Endodermal cell (in vitro differentiated cells): Measurements from ENCODE around the gene NFXL1. TPM values are rescaled to one million over a fixed set of nuclear protein-coding genes. Genes with fewer than 3 reads are reported as not detected.

Experiments used
- DNase-seq: peaks from one replicate; pipeline ENCODE4 v3.0.0-alpha.2; 2017
- H3K27ac ChIP-seq: 2 replicates; pipeline ENCODE4 v1.5.1; 2013; ENCODE audit warnings: mild to moderate bottlenecking, low read depth, low read length, moderate library complexity
- H3K27me3 ChIP-seq: 2 replicates; pipeline ENCODE4 v1.6.1; 2013; ENCODE audit warnings: mild to moderate bottlenecking, low read length, moderate library complexity; ENCODE audit not compliant: insufficient read depth, control insufficient read depth, poor library complexity, severe bottlenecking
- H3K36me3 ChIP-seq: 2 replicates; pipeline ENCODE4 v1.7.0; 2013; ENCODE audit warnings: mild to moderate bottlenecking, low read length, moderate library complexity; ENCODE audit not compliant: control insufficient read depth, insufficient read depth
- H3K4me1 ChIP-seq: one replicate; pipeline ENCODE4 v1.7.0; 2013; ENCODE audit warnings: low read length; ENCODE audit not compliant: control insufficient read depth, insufficient read depth
- H3K4me3 ChIP-seq: 2 replicates; pipeline ENCODE4 v1.5.1; 2013; ENCODE audit warnings: mild to moderate bottlenecking, low read length, moderate library complexity
- H3K9ac ChIP-seq: 2 replicates; pipeline ENCODE4 v1.6.1; 2013; ENCODE audit warnings: mild to moderate bottlenecking, low read length, moderate library complexity; ENCODE audit not compliant: poor library complexity, severe bottlenecking; ENCODE audit errors: extremely low read depth
- H3K9me3 ChIP-seq: 2 replicates; pipeline ENCODE4 v1.6.1; 2013; ENCODE audit warnings: mild to moderate bottlenecking, low read length, moderate library complexity; ENCODE audit not compliant: control insufficient read depth
- H3K27ac Mint-ChIP-seq: 2 replicates; pipeline ENCODE4 v1.8.0; 2020; ENCODE audit warnings: mixed read lengths
- H3K27me3 Mint-ChIP-seq: 2 replicates; pipeline ENCODE4 v1.8.0; 2021; ENCODE audit warnings: mild to moderate bottlenecking, mixed read lengths; ENCODE audit not compliant: insufficient read depth
- H3K36me3 Mint-ChIP-seq: 2 replicates; pipeline ENCODE4 v1.8.0; 2020; ENCODE audit warnings: low read depth, mixed read lengths
- H3K4me1 Mint-ChIP-seq: 2 replicates; pipeline ENCODE4 v1.8.0; 2020; ENCODE audit warnings: mixed read lengths
- H3K4me3 Mint-ChIP-seq: 2 replicates; pipeline ENCODE4 v1.8.0; 2020; ENCODE audit warnings: mild to moderate bottlenecking, moderate library complexity, mixed read lengths
- H3K9me3 Mint-ChIP-seq: 2 replicates; pipeline ENCODE4 v1.8.0; 2020; ENCODE audit warnings: mild to moderate bottlenecking, mixed read lengths
- CTCF ChIP-seq: fragments of 200-600 bp; sonication (generic); conservative IDR thresholded peaks from 2 replicates; pipeline ENCODE4 v1.5.0; 2021; ENCODE audit warnings: antibody characterized with exemption, mild to moderate bottlenecking
- WGBS, 2 experiments: methylation state at CpG; one replicate each; pipeline versions ENCODE4 v1.1.5 to v1.1.7; 2013; ENCODE audit warnings: missing lambda C conversion rate in 2 of 2, mixed read lengths in 1 of 2; ENCODE audit not compliant: insufficient coverage in 1 of 2, insufficient read length in 1 of 2; 5-methylcytosine and 5-hydroxymethylcytosine counted together
- total RNA-seq, 2 donors: library from RNA; stranded (reverse); fragmentation: NEBNext Ultra II Directional in 1 of 2; extraction: Animal tissue kit (Norgen Biotek cat#: 25700) in 1 of 2; gene quantifications; 2 replicates in 1 of 2; 3 replicates in 1 of 2; pipeline ENCODE4 v1.2.1, GENCODE V29; 2021

The NFXL1 gene
- total RNA-seq, 2 donors from 2014 or later: 33.0 to 33.7 TPM

GRCh38 chr4:47835494-47835893 is 78.9 kb downstream of the NFXL1 start:
- peaks cover 15% of the 10 kb centered on the region for H3K27me3 Mint-ChIP-seq
- 85 to 95% methylated on average over 2 of the region's 2 CpGs for WGBS, 2 experiments
- H3K9ac ChIP-seq: no peak overlapping the region
- H3K4me1 ChIP-seq: no peaks in the 10 kb centered on the region
- TF ChIP-seq CTCF: no peak
- H3K27ac Mint-ChIP-seq: no peak overlapping the region
- H3K4me3 ChIP-seq: no peak overlapping the region
- H3K4me3 Mint-ChIP-seq: no peak overlapping the region
- no peak for DNase-seq
- peaks cover 12% of the 10 kb centered on the region for H3K9me3 Mint-ChIP-seq
- H3K36me3 Mint-ChIP-seq: no peaks in the 10 kb centered on the region
- no peaks in the 10 kb centered on the region for H3K36me3 ChIP-seq
- no peak overlapping the region for H3K27ac ChIP-seq
- H3K4me1 Mint-ChIP-seq: peaks cover 17% of the 10 kb centered on the region
- H3K27me3 ChIP-seq: no peaks in the 10 kb centered on the region
- H3K9me3 ChIP-seq: peaks cover 15% of the 10 kb centered on the region

GRCh38 chr4:47831026-47831679 is 83.2 kb downstream of the NFXL1 start:
- no peak overlapping the region for H3K27ac ChIP-seq
- H3K36me3 Mint-ChIP-seq: no peaks in the 10 kb centered on the region

GRCh38 chr4:47830265-47831025 is 83.9 kb downstream of the NFXL1 start:
- Mint-ChIP-seq H3K4me1 (peaks cover 9% of the 10 kb centered on the region), H3K4me3 (no peak overlapping the region), H3K27me3 (no peaks in the 10 kb centered on the region), H3K9me3 (peaks cover 12% of the 10 kb centered on the region), H3K27ac (no peak overlapping the region), H3K36me3 (no peaks in the 10 kb centered on the region)
- H3K4me1 ChIP-seq: peaks cover under 1% of the 10 kb centered on the region
- no peaks in the 10 kb centered on the region for H3K27me3 ChIP-seq
- no peak overlapping the region for H3K9ac ChIP-seq
- H3K9me3 ChIP-seq: peaks cover 15% of the 10 kb centered on the region
- no peak for TF ChIP-seq CTCF
- no peaks in the 10 kb centered on the region for H3K36me3 ChIP-seq
- H3K4me3 ChIP-seq: no peak overlapping the region
- 89 to 96% methylated on average over 3 of the region's 3 CpGs for WGBS, 2 experiments
- no peak for DNase-seq
- H3K27ac ChIP-seq: no peak overlapping the region

More at GRCh38 chr4:47831026-47831679, 83.2 kb downstream of the NFXL1 start:
- Mint-ChIP-seq H3K27me3 (peaks cover 1% of the 10 kb centered on the region), H3K4me3 (no peak overlapping the region), H3K27ac (no peak overlapping the region), H3K4me1 (peaks cover 12% of the 10 kb centered on the region), H3K9me3 (peaks cover 12% of the 10 kb centered on the region)
- Histone ChIP-seq H3K36me3 (no peaks in the 10 kb centered on the region), H3K27me3 (no peaks in the 10 kb centered on the region), H3K4me1 (no peaks in the 10 kb centered on the region), H3K4me3 (no peak overlapping the region), H3K9ac (no peak overlapping the region), H3K9me3 (peaks cover 15% of the 10 kb centered on the region)
- no peak for TF ChIP-seq CTCF
- no peak for DNase-seq
- 92 to 94% methylated on average over 2 to 5 of the region's 5 CpGs for WGBS, 2 experiments
